Activated T-helper 9 cell treated with anti-CD3 and anti-CD28 coated beads, Interleukin-2, amount 50 U/mL, for 16 hours (primary cell): ENCODE results near the gene MTIF3.

Source experiments
- DNase-seq: peaks from one replicate; pipeline ENCODE4 v3.0.0-alpha.2; 2020; ENCODE audit warnings: low read depth

MTIF3 gene

GRCh38 chr13:27455331-27455855 lies 5.0 kb upstream of the MTIF3 start:
- DNase-seq, result no peak

GRCh38 chr13:27450921-27451471 lies 632 bp upstream of the MTIF3 start:
- peak; percentile 31 for DNase-seq

- DNase-seq, result no peak
Measured at GRCh38 chr13:27449081-27449603, 1.2 kb downstream of the MTIF3 start.

GRCh38 chr13:27448308-27448707 lies 2.1 kb downstream of the MTIF3 start:
- no peak for DNase-seq

GRCh38 chr13:27446986-27447583 lies 3.3 kb downstream of the MTIF3 start:
- DNase-seq, result no peak

GRCh38 chr13:27442797-27443196 lies 7.6 kb downstream of the MTIF3 start:
- no peak for DNase-seq

GRCh38 chr13:27442071-27442647 lies 8.2 kb downstream of the MTIF3 start:
- DNase-seq, result no peak

- DNase-seq, result no peak
Measured at GRCh38 chr13:27440408-27440807, 10.0 kb downstream of the MTIF3 start.

- DNase-seq, result no peak
Measured at GRCh38 chr13:27437126-27437525, 13.2 kb downstream of the MTIF3 start.

GRCh38 chr13:27432611-27433210 lies 17.7 kb downstream of the MTIF3 start:
- DNase-seq, result no peak

GRCh38 chr13:27432180-27432579 lies 18.2 kb downstream of the MTIF3 start:
- no peak for DNase-seq

- DNase-seq, result no peak
Measured at GRCh38 chr13:27428160-27428559, 22.2 kb downstream of the MTIF3 start.

GRCh38 chr13:27427641-27428040 lies 22.7 kb downstream of the MTIF3 start:
- no peak for DNase-seq

- peak; percentile 65 for DNase-seq
Measured at GRCh38 chr13:27425918-27426630, 24.3 kb downstream of the MTIF3 start.

GRCh38 chr13:27425158-27425917 lies 25.0 kb downstream of the MTIF3 start:
- DNase-seq, result no peak

GRCh38 chr13:27424246-27425157 lies 25.9 kb downstream of the MTIF3 start, which contains the start of gene GTF3A:
Gene GTF3A (plus strand): TSS chr13:27424619.
- peak; percentile 82 for DNase-seq

GRCh38 chr13:27423333-27423732 lies 27.0 kb downstream of the MTIF3 start:
- no peak for DNase-seq

- no peak for DNase-seq
Measured at GRCh38 chr13:27421101-27421871, 29.1 kb downstream of the MTIF3 start.

GRCh38 chr13:27419328-27419727 lies 31.0 kb downstream of the MTIF3 start:
- no peak for DNase-seq

- no peak for DNase-seq
Measured at GRCh38 chr13:27415116-27415515, 35.2 kb downstream of the MTIF3 start.
